22Rv1 (cell line): ENCODE measurements around the gene SNAP25.

ENCODE experiments used
- H3K27ac ChIP-seq: fragments of 450-650 bp; 2 replicates; pipeline ENCODE4 v1.5.1; 2017
- ZFX ChIP-seq: fragments of 450-650 bp; IDR thresholded peaks from 2 replicates; pipeline ENCODE4 v1.6.1; 2017; ENCODE audit warnings: antibody characterized with exemption, borderline replicate concordance
- TF ChIP-seq, protein P1 (sequence below): fragments of 450-650 bp; IDR thresholded peaks from 2 replicates; pipeline ENCODE4 v1.5.1; 2017; ENCODE audit warnings: mild to moderate bottlenecking

SNAP25 gene

GRCh38 chr20:10228330-10228729, 9.7 kb downstream of the SNAP25 start:
- TF ChIP-seq, protein P1, sequence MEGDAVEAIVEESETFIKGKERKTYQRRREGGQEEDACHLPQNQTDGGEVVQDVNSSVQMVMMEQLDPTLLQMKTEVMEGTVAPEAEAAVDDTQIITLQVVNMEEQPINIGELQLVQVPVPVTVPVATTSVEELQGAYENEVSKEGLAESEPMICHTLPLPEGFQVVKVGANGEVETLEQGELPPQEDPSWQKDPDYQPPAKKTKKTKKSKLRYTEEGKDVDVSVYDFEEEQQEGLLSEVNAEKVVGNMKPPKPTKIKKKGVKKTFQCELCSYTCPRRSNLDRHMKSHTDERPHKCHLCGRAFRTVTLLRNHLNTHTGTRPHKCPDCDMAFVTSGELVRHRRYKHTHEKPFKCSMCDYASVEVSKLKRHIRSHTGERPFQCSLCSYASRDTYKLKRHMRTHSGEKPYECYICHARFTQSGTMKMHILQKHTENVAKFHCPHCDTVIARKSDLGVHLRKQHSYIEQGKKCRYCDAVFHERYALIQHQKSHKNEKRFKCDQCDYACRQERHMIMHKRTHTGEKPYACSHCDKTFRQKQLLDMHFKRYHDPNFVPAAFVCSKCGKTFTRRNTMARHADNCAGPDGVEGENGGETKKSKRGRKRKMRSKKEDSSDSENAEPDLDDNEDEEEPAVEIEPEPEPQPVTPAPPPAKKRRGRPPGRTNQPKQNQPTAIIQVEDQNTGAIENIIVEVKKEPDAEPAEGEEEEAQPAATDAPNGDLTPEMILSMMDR: no peak
- no peak for TF ChIP-seq ZFX

GRCh38 chr20:10231290-10231689, 12.7 kb downstream of the SNAP25 start:
- no peak overlapping the region for H3K27ac ChIP-seq
- TF ChIP-seq ZFX: no peak
- TF ChIP-seq, protein P1: no peak

More at GRCh38 chr20:10228330-10228729, 9.7 kb downstream of the SNAP25 start:
- no peak overlapping the region for H3K27ac ChIP-seq

- TF ChIP-seq ZFX: no peak
- H3K27ac ChIP-seq: no peak overlapping the region
Measured at GRCh38 chr20:10236540-10237533, 18.2 kb downstream of the SNAP25 start.

DNA sequence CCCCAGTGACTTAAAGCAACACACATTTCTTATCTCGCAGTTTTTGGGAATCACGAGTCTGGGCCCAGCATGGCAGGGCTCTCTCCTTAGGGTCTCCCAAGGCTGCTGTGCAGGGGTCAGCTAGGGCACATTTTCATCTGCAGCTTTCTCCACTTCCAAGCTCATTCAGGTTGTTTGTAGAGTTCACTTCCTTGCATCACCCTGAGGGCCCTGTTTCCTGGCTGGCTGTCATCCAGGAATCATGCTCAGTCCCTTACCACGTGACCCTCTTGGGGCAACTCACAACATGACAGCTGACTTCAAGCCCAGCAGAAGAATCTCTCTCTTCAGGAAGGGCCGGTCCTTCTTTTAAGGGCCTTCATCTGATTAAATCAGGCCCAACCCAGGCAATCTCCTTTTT, 21.3 kb downstream of the SNAP25 start:
- no peak overlapping the region for H3K27ac ChIP-seq
- TF ChIP-seq ZFX: no peak
- TF ChIP-seq, protein P1: no peak

DNA sequence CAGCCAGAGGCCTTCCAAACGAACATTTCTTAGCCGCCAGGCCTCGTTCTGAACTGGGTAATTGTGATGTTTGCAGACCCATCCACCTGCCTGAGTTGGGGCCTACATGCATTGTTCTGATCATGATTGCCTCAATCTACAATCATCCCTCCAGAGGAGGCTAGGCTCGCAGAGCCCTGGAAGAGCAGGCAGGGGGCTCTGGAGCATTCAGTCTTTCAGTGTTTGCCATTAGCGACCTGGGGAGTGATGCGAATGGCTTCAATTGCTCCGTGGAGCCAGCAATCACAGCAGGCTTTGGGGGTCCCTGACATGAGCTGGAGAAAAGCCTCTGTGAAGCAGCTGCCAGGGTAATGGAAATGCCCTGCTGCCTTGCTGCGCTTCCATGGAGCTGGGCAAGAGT, 22.0 kb downstream of the SNAP25 start:
- TF ChIP-seq ZFX: no peak
- TF ChIP-seq, protein P1: no peak
- H3K27ac ChIP-seq: no peak overlapping the region

GRCh38 chr20:10242166-10242565, 23.5 kb downstream of the SNAP25 start:
- no peak overlapping the region for H3K27ac ChIP-seq
- TF ChIP-seq ZFX: no peak
- TF ChIP-seq, protein P1: no peak

- TF ChIP-seq, protein P1: no peak
- TF ChIP-seq ZFX: no peak
- no peak overlapping the region for H3K27ac ChIP-seq
Measured at GRCh38 chr20:10247440-10247839, 28.8 kb downstream of the SNAP25 start.
